Trophoblast cell (in vitro differentiated cells and primary cell): ENCODE data around the gene DIS3L2.

Experiments
- DNase-seq, 2 donors: peaks; one replicate each; pipeline ENCODE4 v3.0.0-alpha.2; 2016
- H2AFZ ChIP-seq: 2 replicates; pipeline ENCODE4 v1.6.1; 2013; ENCODE audit warnings: low read length, moderate library complexity, mild to moderate bottlenecking; ENCODE audit not compliant: insufficient read depth, poor library complexity
- H2AK5ac ChIP-seq: 2 replicates; pipeline ENCODE4 v1.6.1; 2013; ENCODE audit warnings: mild to moderate bottlenecking, low read length
- H2BK120ac ChIP-seq: 2 replicates; pipeline ENCODE4 v1.6.1; 2013; ENCODE audit warnings: low read length, mild to moderate bottlenecking, moderate library complexity; ENCODE audit not compliant: insufficient read depth, poor library complexity
- H2BK12ac ChIP-seq: 2 replicates; pipeline ENCODE4 v1.6.1; 2013; ENCODE audit warnings: mild to moderate bottlenecking, low read length, moderate library complexity
- H2BK5ac ChIP-seq: 2 replicates; pipeline ENCODE4 v1.6.1; 2013; ENCODE audit warnings: low read length, low read depth, moderate library complexity, mild to moderate bottlenecking; ENCODE audit not compliant: poor library complexity
- H3K14ac ChIP-seq: 2 replicates; pipeline ENCODE4 v1.6.1; 2013; ENCODE audit warnings: mild to moderate bottlenecking, low read length
- H3K18ac ChIP-seq: 2 replicates; pipeline ENCODE4 v1.6.1; 2013; ENCODE audit warnings: mild to moderate bottlenecking, low read length
- H3K23ac ChIP-seq: 2 replicates; pipeline ENCODE4 v1.6.1; 2013; ENCODE audit warnings: low read length
- H3K27ac ChIP-seq: 2 replicates; pipeline ENCODE4 v1.5.1; 2013; ENCODE audit warnings: low read depth, mild to moderate bottlenecking, inconsistent platforms, low read length, moderate library complexity
- H3K27me3 ChIP-seq: 2 replicates; pipeline ENCODE4 v1.6.1; 2013; ENCODE audit warnings: inconsistent platforms, mild to moderate bottlenecking, low read length, moderate library complexity; ENCODE audit not compliant: insufficient read depth
- H3K36me3 ChIP-seq, 2 experiments: 1 replicate in 1 of 2; 2 replicates in 1 of 2; pipeline ENCODE4 v1.6.1; 2013; ENCODE audit warnings: low read length in 2 of 2, mild to moderate bottlenecking in 2 of 2, moderate library complexity in 1 of 2; ENCODE audit not compliant: insufficient read depth in 2 of 2, control insufficient read depth in 1 of 2
- H3K4ac ChIP-seq: 2 replicates; pipeline ENCODE4 v1.6.1; 2013; ENCODE audit warnings: low read depth, mild to moderate bottlenecking, low read length, moderate library complexity
- H3K4me1 ChIP-seq, 2 experiments: 1 replicate in 1 of 2; 2 replicates in 1 of 2; pipeline ENCODE4 v1.6.1; 2013; ENCODE audit warnings: low read length in 2 of 2, mild to moderate bottlenecking in 2 of 2, moderate library complexity in 1 of 2; ENCODE audit not compliant: insufficient read depth in 2 of 2, control insufficient read depth in 1 of 2
- H3K4me2 ChIP-seq: 2 replicates; pipeline ENCODE4 v1.6.1; 2013; ENCODE audit warnings: inconsistent platforms, mild to moderate bottlenecking, low read length, moderate library complexity
- H3K4me3 ChIP-seq: 2 replicates; pipeline ENCODE4 v1.5.1; 2013; ENCODE audit warnings: mild to moderate bottlenecking, low read depth, low read length, inconsistent platforms
- H3K79me1 ChIP-seq: one replicate; pipeline ENCODE4 v1.6.1; 2013; ENCODE audit warnings: low read length
- H3K79me2 ChIP-seq: 2 replicates; pipeline ENCODE4 v1.6.1; 2013; ENCODE audit warnings: low read length, mild to moderate bottlenecking; ENCODE audit not compliant: control insufficient read depth, insufficient read depth, poor library complexity
- H3K9ac ChIP-seq: 2 replicates; pipeline ENCODE4 v1.6.1; 2013; ENCODE audit warnings: mild to moderate bottlenecking, low read length
- H3K9me3 ChIP-seq: 2 replicates; pipeline ENCODE4 v1.6.1; 2013; ENCODE audit warnings: low read depth, mild to moderate bottlenecking, control low read depth, inconsistent platforms, low read length; ENCODE audit not compliant: insufficient read depth
- H4K12ac ChIP-seq: 2 replicates; pipeline ENCODE4 v1.6.1; 2013; ENCODE audit warnings: low read depth, mild to moderate bottlenecking, low read length, moderate library complexity
- H4K8ac ChIP-seq: 2 replicates; pipeline ENCODE4 v1.6.1; 2013; ENCODE audit warnings: low read depth, mild to moderate bottlenecking, low read length, moderate library complexity
- H4K91ac ChIP-seq: one replicate; pipeline ENCODE4 v1.6.1; 2013; ENCODE audit warnings: low read depth, mild to moderate bottlenecking, low read length, moderate library complexity
- WGBS: extraction: QIAGEN DNeasy Blood & Tissue Kit; methylation state at CpG from one replicate; pipeline ENCODE4 v1.1.7; 2013; ENCODE audit warnings: missing lambda C conversion rate; ENCODE audit not compliant: insufficient read length, insufficient coverage; ENCODE audit errors: extremely low coverage; 5-methylcytosine and 5-hydroxymethylcytosine counted together

DIS3L2 gene

GRCh38 chr2:232214053-232214452 lies 252.5 kb downstream of the DIS3L2 start:
- H3K36me3 ChIP-seq = peaks cover 0 to 4% of the 10 kb centered on the region in 2 experiments
- H4K12ac ChIP-seq = no peak overlapping the region
- no peaks in the 10 kb centered on the region for H3K27me3 ChIP-seq
- no peak overlapping the region for H2BK120ac ChIP-seq
- H3K27ac ChIP-seq = no peak overlapping the region
- no peak overlapping the region for H3K4me3 ChIP-seq
- H2AFZ ChIP-seq = no peak overlapping the region
- no CpG with 5 or more reads among the region's 5 CpGs for WGBS
- H3K4me1 ChIP-seq = peaks cover 9 to 16% of the 10 kb centered on the region in 2 experiments
- H3K18ac ChIP-seq = no peak overlapping the region
- no peak overlapping the region for H2BK12ac ChIP-seq
- H3K4me2 ChIP-seq = no peak overlapping the region
- no peak overlapping the region for H3K9ac ChIP-seq
- H3K79me1 ChIP-seq = no peaks in the 10 kb centered on the region
- H3K9me3 ChIP-seq = peaks cover 2% of the 10 kb centered on the region
- H3K4ac ChIP-seq = no peak overlapping the region
- no peak overlapping the region for H4K91ac ChIP-seq
- H3K79me2 ChIP-seq = no peaks in the 10 kb centered on the region
- H3K23ac ChIP-seq = no peak overlapping the region
- no peak overlapping the region for H2AK5ac ChIP-seq
- no peak overlapping the region for H3K14ac ChIP-seq
- no peak overlapping the region for H4K8ac ChIP-seq
- peak; percentile 70 to 92 for DNase-seq
- no peak overlapping the region for H2BK5ac ChIP-seq

GRCh38 chr2:232216028-232216427 lies 254.5 kb downstream of the DIS3L2 start:
- H3K4me3 ChIP-seq = no peak overlapping the region
- H3K4me1 ChIP-seq = peaks cover 9 to 16% of the 10 kb centered on the region in 2 experiments
- no peak for DNase-seq
- H2BK5ac ChIP-seq = no peak overlapping the region
- H3K79me2 ChIP-seq = no peaks in the 10 kb centered on the region
- no peaks in the 10 kb centered on the region for H3K79me1 ChIP-seq
- no peak overlapping the region for H4K8ac ChIP-seq
- H3K36me3 ChIP-seq = no peaks in the 10 kb centered on the region
- H3K4me2 ChIP-seq = no peak overlapping the region
- no peak overlapping the region for H2AK5ac ChIP-seq
- H2AFZ ChIP-seq = no peak overlapping the region
- no peak overlapping the region for H3K9ac ChIP-seq
- no peak overlapping the region for H3K4ac ChIP-seq
- WGBS = no CpG with 5 or more reads among the region's 3 CpGs
- no peak overlapping the region for H3K23ac ChIP-seq
- no peak overlapping the region for H2BK120ac ChIP-seq
- no peaks in the 10 kb centered on the region for H3K9me3 ChIP-seq
- H2BK12ac ChIP-seq = no peak overlapping the region
- no peaks in the 10 kb centered on the region for H3K27me3 ChIP-seq
- no peak overlapping the region for H3K27ac ChIP-seq
- H4K12ac ChIP-seq = no peak overlapping the region
- H3K14ac ChIP-seq = no peak overlapping the region
- H3K18ac ChIP-seq = no peak overlapping the region
- H4K91ac ChIP-seq = no peak overlapping the region

- no peak overlapping the region for H3K23ac ChIP-seq
- no peak for DNase-seq
- H4K12ac ChIP-seq = no peak overlapping the region
- no peak overlapping the region for H2BK5ac ChIP-seq
- no peak overlapping the region for H4K8ac ChIP-seq
- no peak overlapping the region for H3K9ac ChIP-seq
- H3K18ac ChIP-seq = no peak overlapping the region
- no peak overlapping the region for H3K4me3 ChIP-seq
- H3K9me3 ChIP-seq = no peaks in the 10 kb centered on the region
- H3K27ac ChIP-seq = no peak overlapping the region
- H3K36me3 ChIP-seq = no peaks in the 10 kb centered on the region
- H3K4ac ChIP-seq = no peak overlapping the region
- no peaks in the 10 kb centered on the region for H3K27me3 ChIP-seq
- no peak overlapping the region for H3K4me2 ChIP-seq
- no peak overlapping the region for H2BK12ac ChIP-seq
- no peaks in the 10 kb centered on the region for H3K79me2 ChIP-seq
- H2AK5ac ChIP-seq = no peak overlapping the region
- H3K79me1 ChIP-seq = no peaks in the 10 kb centered on the region
- H4K91ac ChIP-seq = no peak overlapping the region
- H2AFZ ChIP-seq = no peak overlapping the region
- no peak overlapping the region for H2BK120ac ChIP-seq
- no CpG with 5 or more reads among the region's 6 CpGs for WGBS
- peaks cover 7 to 12% of the 10 kb centered on the region in 2 experiments for H3K4me1 ChIP-seq
- H3K14ac ChIP-seq = no peak overlapping the region
These were observed 257.4 kb downstream of the DIS3L2 start for GRCh38 chr2:232218778-232219495.

- Histone ChIP-seq H4K91ac (no peak overlapping the region), H3K27me3 (no peaks in the 10 kb centered on the region), H3K23ac (no peak overlapping the region), H3K4me2 (no peak overlapping the region), H3K4me3 (no peak overlapping the region), H3K9me3 (no peaks in the 10 kb centered on the region), H3K14ac (no peak overlapping the region), H3K36me3 (no peaks in the 10 kb centered on the region), H3K4me1 (peaks cover 5 to 10% of the 10 kb centered on the region in 2 experiments), H2BK120ac (no peak overlapping the region), H2BK5ac (no peak overlapping the region), H3K4ac (no peak overlapping the region), H2AFZ (no peak overlapping the region), H2BK12ac (no peak overlapping the region), H4K12ac (no peak overlapping the region), H3K18ac (no peak overlapping the region), H2AK5ac (no peak overlapping the region), H3K9ac (no peak overlapping the region), H3K79me2 (no peaks in the 10 kb centered on the region), H3K79me1 (no peaks in the 10 kb centered on the region), H4K8ac (no peak overlapping the region), H3K27ac (no peak overlapping the region)
- no CpG with 5 or more reads among the region's 2 CpGs for WGBS
- no peak for DNase-seq
These were observed 258.0 kb downstream of the DIS3L2 start for GRCh38 chr2:232219496-232219870.
